WTC11 (cell line): ENCODE measurements around the gene USP13.

Experiments
- CTCF ChIP-seq: fragments of 200-600 bp; IDR thresholded peaks from 2 replicates; pipeline ENCODE4 v1.8.0; 2022; ENCODE audit warnings: antibody characterized with exemption
- GRHL2 ChIP-seq: fragments of 250-450 bp; sonication (Bioruptor Pico); IDR thresholded peaks from 2 replicates; pipeline ENCODE4 v1.8.0; 2022; ENCODE audit warnings: mild to moderate bottlenecking, moderate library complexity; ENCODE audit not compliant: insufficient replicate concordance, severe bottlenecking

- TF ChIP-seq CTCF (no peak), GRHL2 (CRISPR knock-in tag) (no peak)
Measured at GRCh38 chr3:179812096-179812382, 159.2 kb downstream of the USP13 start.
